ENCODE data around the gene PICK1. TPM values are rescaled to one million over a fixed set of nuclear protein-coding genes. Genes with fewer than 3 reads are reported as not detected.

The PICK1 gene
- total RNA-seq, 1 donor from 2014 or later = 21.1 TPM

DNA sequence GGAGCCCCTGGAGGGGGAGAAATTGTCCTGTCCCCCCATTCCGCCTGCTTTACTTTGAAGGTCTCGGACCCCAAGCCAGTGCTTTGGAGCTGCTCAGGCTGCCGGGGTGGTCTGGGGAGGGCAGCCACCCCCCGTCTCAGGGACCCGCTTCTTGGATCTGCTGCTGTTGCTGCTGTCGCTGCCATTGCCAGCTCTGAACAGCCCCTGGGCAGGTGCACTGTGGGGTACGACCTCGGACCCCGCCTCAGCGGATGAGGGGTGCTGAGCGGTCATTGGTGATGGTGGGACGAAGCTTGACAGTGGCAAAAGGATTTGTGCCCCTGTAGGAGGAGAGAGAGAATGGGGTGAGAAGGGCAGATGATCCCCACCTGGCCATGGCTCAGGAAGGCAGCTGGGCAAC, 27.9 kb downstream of the PICK1 start:
- H3K4me1 ChIP-seq = peaks cover 27% of the 10 kb centered on the region
- intact Hi-C loops (cut with micrococcal nuclease) = no loop called here
- no peaks in the 10 kb centered on the region for H3K36me3 ChIP-seq
- DNase-seq = no peak
- peaks cover 39% of the 10 kb centered on the region for H3K27me3 ChIP-seq (ENCODE audit: low read depth)
- TF ChIP-seq, protein P1, sequence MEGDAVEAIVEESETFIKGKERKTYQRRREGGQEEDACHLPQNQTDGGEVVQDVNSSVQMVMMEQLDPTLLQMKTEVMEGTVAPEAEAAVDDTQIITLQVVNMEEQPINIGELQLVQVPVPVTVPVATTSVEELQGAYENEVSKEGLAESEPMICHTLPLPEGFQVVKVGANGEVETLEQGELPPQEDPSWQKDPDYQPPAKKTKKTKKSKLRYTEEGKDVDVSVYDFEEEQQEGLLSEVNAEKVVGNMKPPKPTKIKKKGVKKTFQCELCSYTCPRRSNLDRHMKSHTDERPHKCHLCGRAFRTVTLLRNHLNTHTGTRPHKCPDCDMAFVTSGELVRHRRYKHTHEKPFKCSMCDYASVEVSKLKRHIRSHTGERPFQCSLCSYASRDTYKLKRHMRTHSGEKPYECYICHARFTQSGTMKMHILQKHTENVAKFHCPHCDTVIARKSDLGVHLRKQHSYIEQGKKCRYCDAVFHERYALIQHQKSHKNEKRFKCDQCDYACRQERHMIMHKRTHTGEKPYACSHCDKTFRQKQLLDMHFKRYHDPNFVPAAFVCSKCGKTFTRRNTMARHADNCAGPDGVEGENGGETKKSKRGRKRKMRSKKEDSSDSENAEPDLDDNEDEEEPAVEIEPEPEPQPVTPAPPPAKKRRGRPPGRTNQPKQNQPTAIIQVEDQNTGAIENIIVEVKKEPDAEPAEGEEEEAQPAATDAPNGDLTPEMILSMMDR (IDR thresholded peaks at IDR 0.05; ENCODE audit: borderline replicate concordance) = no peak
- no peaks in the 10 kb centered on the region for H3K9me3 ChIP-seq (replicated peaks)
- no peak overlapping the region for H3K4me3 ChIP-seq
- H3K27ac ChIP-seq (replicated peaks) = no peak overlapping the region

DNA sequence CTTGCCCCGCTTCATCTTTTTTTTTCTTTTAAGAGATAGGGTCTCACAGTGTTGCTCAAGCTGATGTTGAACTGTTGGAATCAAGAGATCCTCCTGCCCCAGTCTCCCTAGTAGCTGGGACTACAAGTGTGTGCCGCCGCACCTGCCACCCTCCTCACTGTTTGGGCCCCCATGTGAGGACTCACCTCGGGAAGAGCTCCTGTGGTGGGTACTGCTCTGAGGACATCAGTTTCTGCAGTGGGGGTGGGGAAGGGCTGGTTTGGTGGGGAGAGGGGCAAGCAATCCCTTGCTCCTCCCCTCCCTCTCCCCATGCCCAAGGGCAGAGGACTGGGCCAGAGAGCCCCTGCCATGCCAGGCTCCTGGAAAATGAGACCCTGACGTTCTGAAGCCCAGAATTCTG, 28.3 kb downstream of the PICK1 start:
- no peak for DNase-seq
- peaks cover 27% of the 10 kb centered on the region for H3K4me1 ChIP-seq
- TF ChIP-seq, protein P1 (IDR thresholded peaks at IDR 0.05; ENCODE audit: borderline replicate concordance) = no peak
- peaks cover 39% of the 10 kb centered on the region for H3K27me3 ChIP-seq (ENCODE audit: low read depth)
- no peak overlapping the region for H3K4me3 ChIP-seq
- no peaks in the 10 kb centered on the region for H3K36me3 ChIP-seq
- intact Hi-C loops (cut with micrococcal nuclease) = no loop called here
- no peak overlapping the region for H3K27ac ChIP-seq (replicated peaks)
- H3K9me3 ChIP-seq (replicated peaks) = no peaks in the 10 kb centered on the region

DNA sequence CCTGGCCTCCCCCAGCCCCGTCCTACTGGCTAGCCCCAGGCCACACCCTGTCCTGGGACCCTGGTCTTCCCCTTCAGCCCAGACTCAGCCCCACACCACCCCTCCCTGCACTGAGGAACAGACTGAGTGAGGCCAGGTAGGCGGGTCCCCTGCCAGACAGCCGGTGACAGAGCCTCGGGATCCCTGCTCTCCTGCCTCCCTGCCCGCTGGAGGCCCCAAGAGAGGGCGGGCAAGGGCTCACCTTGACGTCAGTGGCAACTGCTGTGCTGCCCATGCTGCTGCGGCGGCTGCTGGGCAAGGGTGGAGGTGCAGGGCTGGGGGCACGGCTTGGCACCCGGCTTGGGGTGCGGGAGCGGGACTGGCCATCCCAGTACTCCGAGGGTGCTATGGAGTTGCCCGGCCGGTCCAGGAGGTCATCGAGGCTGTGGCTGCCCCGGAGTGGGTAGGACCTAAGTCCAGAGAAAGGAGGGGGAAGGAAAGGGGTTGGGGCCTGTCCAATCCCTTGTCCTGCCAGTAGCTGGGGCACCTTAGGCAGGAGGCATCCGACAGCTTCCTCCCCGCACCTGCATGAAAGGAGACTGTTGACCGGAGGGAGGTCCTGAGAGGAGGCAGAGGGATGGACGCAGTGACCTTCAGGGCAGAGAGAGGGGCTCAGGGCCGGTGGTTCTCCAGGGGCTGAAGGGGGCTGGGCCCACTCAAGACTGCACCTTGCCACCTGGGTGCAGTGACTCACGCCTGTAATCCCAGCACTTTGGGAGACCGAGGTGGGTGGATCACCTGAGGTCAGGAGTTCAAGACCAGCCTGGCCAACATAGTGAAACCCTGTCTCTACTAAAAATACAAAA, 29.0 kb downstream of the PICK1 start:
- Histone ChIP-seq H3K27ac (replicated peaks) (no peak overlapping the region), H3K27me3 (ENCODE audit: low read depth) (peaks cover 39% of the 10 kb centered on the region), H3K4me3 (no peak overlapping the region), H3K9me3 (replicated peaks) (no peaks in the 10 kb centered on the region), H3K4me1 (peaks cover 21% of the 10 kb centered on the region), H3K36me3 (no peaks in the 10 kb centered on the region)
- intact Hi-C loops (cut with micrococcal nuclease) = no loop called here
- DNase-seq = no peak
- TF ChIP-seq, protein P1 (IDR thresholded peaks at IDR 0.05; ENCODE audit: borderline replicate concordance) = no peak

DNA sequence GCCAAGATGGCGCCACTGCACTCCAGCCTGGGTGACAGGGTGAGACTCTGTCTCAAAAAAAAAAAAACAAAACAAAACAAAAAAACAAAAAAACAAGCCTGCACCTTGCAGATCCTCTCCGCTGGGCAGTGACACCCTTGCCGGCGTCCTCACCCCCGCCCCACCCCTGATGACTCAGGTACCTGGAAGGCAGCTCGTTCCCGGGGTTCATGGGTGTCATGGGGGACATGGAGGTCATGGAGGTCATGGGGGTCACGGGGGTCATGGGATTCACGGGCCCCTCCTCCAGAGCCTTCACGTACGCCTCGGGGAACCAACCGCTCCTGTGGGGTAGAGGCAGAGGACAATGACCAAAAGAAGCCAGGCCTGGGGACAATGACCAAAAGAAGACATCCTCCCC, 29.7 kb downstream of the PICK1 start:
- Histone ChIP-seq H3K4me3 (no peak overlapping the region), H3K27ac (replicated peaks) (no peak overlapping the region), H3K27me3 (ENCODE audit: low read depth) (peaks cover 34% of the 10 kb centered on the region), H3K4me1 (peaks cover 15% of the 10 kb centered on the region), H3K9me3 (replicated peaks) (no peaks in the 10 kb centered on the region), H3K36me3 (no peaks in the 10 kb centered on the region)
- intact Hi-C loops (cut with micrococcal nuclease) = no loop called here
- no peak for DNase-seq
- TF ChIP-seq, protein P1 (IDR thresholded peaks at IDR 0.05; ENCODE audit: borderline replicate concordance) = no peak

DNA sequence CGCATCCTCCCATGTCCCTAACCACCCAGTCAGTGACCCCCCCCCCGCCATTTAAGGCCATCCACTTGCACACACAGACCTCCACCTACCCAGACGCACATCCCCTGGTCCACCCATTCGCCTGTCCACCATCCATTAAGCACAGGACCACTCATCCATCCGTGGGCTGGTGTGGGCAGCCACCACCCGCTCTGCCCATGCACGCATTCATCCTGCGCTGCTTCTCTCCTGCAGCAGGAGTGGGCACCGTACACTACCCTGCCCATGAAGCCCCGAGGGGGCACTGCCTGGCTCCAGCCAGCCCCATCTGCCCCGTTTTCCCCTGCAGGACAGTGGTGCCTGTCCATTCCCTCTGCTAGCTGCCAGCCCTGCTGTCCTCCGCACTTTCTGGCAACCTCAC, 30.7 kb downstream of the PICK1 start:
- peaks cover 25% of the 10 kb centered on the region for H3K27me3 ChIP-seq (ENCODE audit: low read depth)
- TF ChIP-seq, protein P1 (IDR thresholded peaks at IDR 0.05; ENCODE audit: borderline replicate concordance) = no peak
- intact Hi-C loops (cut with micrococcal nuclease) = no loop called here
- H3K9me3 ChIP-seq (replicated peaks) = no peaks in the 10 kb centered on the region
- H3K27ac ChIP-seq (replicated peaks) = no peak overlapping the region
- DNase-seq = no peak
- peaks cover 6% of the 10 kb centered on the region for H3K4me1 ChIP-seq
- no peak overlapping the region for H3K4me3 ChIP-seq
- H3K36me3 ChIP-seq = no peaks in the 10 kb centered on the region

Measured in left ventricle myocardium inferior (tissue), 1 donor.